Stimulated activated CD4-positive, alpha-beta T cell treated with anti-CD3 and anti-CD28 coated beads, Interleukin-15, amount 100 ng/mL, for 48 hours (primary cell): Measurements from ENCODE around the gene PDLIM5.

Experiments
- DNase-seq, 2 donors: peaks; one replicate each; pipeline ENCODE4 v3.0.0-alpha.2; 2020; ENCODE audit warnings: low read depth in 2 of 2

PDLIM5 gene

GRCh38 chr4:94428884-94429283 is 22.9 kb upstream of the PDLIM5 start:
- no peak for DNase-seq

DNA sequence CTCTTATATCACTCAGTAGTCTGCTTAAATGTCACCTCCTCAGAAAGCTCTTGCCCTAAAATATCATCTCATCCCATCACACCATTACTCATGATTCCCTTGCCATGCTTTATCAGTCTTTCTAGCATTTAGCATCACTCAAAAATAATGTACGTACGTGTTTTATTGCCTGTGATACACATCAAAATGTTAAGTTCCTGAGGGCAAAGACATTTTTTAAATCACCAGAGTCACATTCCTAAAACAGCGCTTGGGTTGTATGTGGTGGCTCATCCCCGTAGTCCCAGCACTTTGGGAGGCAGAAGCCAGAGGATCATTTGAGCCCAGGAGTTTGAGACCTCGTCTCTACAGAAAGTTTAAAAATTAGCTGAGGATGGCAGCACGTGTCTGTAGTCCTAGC is 21.3 kb upstream of the PDLIM5 start:
- DNase-seq: no peak

DNA sequence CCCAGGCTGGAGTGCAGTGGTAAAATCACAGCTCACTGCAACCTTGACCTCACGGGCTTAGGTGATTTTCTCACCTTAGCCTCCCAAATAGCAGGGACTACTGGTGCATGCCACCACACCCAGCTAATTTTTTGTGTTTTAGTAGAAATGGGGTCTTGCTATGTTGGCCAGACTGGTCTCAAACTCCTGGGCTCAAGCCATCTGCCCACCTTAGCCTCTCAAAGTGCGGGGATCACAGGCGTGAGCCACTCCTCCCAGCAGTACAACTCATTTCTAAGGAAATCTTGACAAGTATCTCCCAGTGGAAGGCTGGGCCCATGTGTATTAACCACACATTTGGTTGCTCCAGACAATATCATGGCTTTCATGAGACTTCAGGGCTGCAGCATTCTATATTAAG is 20.4 kb upstream of the PDLIM5 start:
- no peak for DNase-seq

GRCh38 chr4:94434505-94434904 is 17.2 kb upstream of the PDLIM5 start:
- DNase-seq: no peak

GRCh38 chr4:94435874-94436273 is 15.9 kb upstream of the PDLIM5 start:
- DNase-seq: no peak

GRCh38 chr4:94436512-94436911 is 15.2 kb upstream of the PDLIM5 start:
- no peak for DNase-seq

DNA sequence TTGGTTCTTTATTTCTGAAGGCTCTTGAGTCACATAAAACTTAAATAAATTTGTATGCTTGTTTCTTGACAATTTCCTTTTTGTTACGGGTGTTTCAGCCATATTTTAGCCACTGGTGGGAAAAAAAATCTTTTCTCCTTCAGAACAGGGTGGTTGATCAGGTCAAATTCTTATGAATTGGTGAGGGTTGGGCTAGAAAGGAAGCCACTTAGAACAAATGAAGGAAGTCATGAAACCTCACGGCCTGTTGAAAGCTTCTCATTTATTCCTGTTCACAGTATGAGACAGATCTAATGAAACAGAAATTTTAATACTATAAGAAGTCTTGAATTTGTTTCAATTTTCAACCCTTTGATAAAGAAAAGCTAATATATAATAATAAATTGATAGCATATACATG is 12.1 kb upstream of the PDLIM5 start:
- DNase-seq: no peak

GRCh38 chr4:94441838-94442237 is 9.9 kb upstream of the PDLIM5 start:
- DNase-seq: no peak

GRCh38 chr4:94442251-94442650 is 9.5 kb upstream of the PDLIM5 start:
- no peak for DNase-seq

DNA sequence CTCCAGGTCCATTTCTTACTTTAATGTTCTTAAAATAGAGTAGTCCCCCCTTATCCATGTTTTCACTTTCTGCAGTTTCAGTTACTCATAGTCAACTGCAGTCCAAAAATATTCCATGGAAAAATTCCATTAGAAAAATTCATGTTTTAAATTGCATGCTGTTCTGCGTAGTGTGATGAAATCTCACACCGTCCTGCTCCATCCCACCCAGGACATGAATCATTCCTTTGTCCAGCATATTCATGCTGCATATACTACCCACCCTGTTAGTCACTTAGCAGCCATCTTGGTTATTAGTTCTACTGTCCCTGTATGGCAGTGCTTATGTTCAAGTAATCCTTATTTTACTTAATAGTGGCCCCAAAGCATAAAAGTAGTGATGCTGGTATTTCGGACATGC is 5.4 kb upstream of the PDLIM5 start:
- DNase-seq: no peak

GRCh38 chr4:94447754-94448411 is 3.9 kb upstream of the PDLIM5 start:
- no peak for DNase-seq

- DNase-seq: no peak
Measured at GRCh38 chr4:94448815-94449375, 2.8 kb upstream of the PDLIM5 start.

DNA sequence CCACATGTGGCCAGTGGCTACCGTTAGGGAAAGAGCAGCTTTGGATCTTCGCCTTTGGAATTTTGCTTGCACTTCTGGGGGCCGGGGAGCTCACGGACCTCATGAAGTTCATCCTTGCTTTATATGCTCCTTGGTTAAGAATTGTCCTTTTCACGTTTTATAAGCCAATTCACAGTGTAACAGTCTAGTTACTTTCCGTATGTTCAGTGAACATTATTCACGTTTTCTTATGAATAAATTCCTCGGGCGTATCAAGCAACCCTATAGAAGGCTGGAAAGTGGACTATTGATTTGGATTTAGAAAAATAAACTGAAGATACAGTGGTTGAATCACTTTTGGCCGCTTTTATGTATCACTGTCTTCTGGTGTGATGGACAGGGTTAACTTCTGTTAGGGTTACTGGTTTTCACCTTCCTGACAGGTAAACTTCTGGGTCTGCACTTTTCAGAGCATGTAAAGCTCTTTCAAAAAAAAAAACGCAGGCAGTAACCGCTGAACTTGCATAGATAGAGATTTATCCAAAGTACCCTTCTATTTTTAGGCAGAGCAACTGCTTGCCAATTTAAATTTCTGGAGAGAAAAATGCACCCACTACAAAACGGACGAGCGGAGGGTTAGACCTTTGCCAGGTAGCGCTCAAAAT is 569 bp upstream of the PDLIM5 start:
- no peak for DNase-seq

- peak in 1 of 2 donors; percentile 7 for DNase-seq
Measured at GRCh38 chr4:94452476-94453371, 982 bp downstream of the PDLIM5 start.

DNA sequence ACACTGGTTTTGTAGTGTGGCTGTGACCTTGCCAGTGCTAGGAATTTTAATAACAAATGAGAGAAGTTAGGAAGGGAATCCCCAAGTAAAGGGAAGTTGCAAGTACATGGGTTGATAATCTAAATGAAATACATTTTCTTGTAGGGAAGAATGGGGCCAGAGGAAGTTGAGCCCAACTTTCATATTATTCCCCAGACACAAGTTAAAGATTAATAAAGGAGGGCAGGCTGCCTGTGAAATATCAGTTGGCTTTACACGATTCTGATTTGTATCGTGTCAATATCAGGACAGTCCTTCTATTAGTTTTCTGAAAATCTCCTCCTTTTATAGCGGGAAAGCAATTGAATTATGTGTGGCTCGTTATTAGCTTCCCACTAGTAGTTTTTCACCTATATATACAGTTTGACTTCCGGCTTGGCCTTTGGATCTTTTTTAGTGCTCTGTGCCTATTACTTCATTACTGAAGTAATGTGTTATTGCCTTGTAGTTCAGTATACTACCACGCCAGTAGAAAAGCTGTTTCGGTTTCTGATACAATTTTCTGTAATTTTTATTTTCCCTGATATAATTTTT is 1.7 kb downstream of the PDLIM5 start:
- no peak for DNase-seq

- no peak for DNase-seq
Measured at GRCh38 chr4:94454405-94454804, 2.7 kb downstream of the PDLIM5 start.

- no peak for DNase-seq
Measured at GRCh38 chr4:94455081-94455480, 3.3 kb downstream of the PDLIM5 start.

GRCh38 chr4:94457692-94458106 is 6.0 kb downstream of the PDLIM5 start:
- no peak for DNase-seq

DNA sequence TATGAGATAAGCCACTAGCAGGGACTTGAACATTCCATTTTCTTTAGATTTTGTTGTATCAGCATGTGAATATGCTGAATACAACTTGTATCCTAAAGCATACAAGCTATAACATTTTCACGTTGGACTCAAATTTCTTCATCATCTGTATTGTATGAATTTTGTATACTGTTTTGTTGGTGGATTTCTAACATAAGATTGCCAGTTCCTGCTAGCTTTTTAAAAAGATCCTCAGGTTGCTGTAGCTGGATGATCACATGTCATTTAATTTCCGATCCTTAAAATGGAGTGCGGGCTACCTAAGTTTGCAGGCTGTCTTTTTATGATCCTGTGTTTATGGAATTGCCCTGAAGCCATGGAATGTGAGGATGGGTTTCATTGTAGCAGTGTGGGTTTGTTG is 6.9 kb downstream of the PDLIM5 start:
- DNase-seq: no peak

GRCh38 chr4:94459462-94460161 is 7.9 kb downstream of the PDLIM5 start:
- no peak for DNase-seq

- DNase-seq: no peak
Measured at GRCh38 chr4:94461506-94461905, 9.8 kb downstream of the PDLIM5 start.
